ENCODE results near the gene FOXE3. TPM values are rescaled to one million over a fixed set of nuclear protein-coding genes. Genes with fewer than 3 reads are reported as not detected.

Gene FOXE3
- total RNA-seq, 1 donor from 2014 or later, result 0.16 TPM

DNA sequence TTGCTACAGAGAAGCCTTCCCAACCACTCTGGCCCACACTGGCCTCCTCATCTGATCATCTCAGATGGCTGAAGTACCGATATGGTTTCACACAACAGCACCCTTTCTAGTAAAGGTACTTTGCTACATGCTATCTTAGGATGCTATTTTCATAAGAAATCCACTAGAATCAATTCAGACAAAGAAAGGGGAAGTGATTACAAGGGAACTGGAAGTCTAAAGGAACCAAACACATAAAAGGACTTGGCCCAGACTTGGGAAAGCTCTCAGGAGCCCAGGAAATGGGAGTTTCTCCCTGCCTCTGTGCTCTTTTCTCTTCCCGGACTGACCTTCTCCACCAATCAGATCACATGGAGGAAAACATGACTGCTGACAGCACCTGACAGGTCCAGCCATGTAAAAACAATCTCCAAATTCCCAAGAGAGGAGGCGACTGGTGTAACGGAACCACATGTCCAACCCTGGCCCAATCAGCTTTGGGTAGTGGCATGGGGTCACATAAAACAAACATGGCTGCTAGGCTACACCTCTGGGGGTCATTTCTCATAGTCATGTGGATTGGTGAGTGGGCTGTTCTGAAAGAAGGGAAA, 12.7 kb upstream of the FOXE3 start:
- no peak for DNase-seq (ENCODE audit: low read depth)

DNA sequence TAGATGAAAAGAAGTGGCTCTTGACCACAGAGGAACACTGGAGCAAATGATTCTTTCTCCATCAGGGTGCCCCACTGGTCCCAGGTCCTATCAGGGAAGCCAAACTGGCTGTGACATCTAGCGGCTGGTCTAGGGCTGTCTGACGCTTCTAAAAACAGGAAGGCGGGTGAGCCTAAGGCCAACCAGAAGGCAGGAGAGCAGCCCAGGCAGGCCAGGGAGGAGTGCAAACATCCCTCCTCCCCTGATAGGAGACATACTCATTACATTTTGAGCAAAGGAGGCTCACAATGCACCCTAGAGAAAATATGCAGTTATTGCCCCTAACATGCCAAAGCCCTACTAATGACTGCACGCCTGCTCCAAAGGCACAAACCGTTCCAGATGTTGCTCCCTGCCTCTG, 10.4 kb upstream of the FOXE3 start:
- DNase-seq (ENCODE audit: low read depth), result no peak

DNA sequence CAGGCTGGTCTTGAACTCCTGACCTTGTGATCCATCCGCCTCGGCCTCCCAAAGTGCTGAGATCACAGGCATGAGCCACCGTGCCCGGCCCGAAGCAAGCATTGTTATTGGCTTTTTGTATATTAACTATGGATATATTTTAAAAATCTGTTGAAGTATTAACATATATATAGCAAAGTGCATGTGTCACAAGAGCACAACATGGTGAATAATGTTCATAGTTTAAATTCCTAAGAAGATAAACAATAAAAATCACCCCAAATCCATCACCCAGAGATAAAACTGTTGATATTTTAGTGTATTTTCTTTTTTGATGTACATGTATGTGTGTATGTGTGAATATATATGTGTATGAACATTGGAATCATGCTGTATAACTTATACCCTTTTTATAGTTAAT, 9.1 kb upstream of the FOXE3 start:
- no peak for DNase-seq (ENCODE audit: low read depth)

DNA sequence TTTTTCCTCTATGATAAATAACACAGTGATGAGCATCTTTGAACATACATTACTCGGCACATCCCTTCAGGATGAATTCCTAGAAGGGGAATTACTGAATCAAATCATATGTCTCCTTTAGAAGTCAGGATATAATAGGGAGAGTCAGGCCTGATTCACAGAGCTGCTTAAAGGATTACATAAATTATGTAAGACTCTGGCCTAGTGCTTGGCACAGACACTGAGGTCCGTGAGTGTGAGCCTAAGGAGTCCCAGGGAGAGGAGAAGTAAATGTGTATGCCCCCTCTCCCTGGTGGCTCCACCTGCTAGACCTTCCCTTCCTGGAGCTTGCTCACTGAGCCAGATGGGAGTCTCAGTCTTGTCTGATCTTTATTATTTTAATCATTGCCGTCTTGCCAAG, 8.6 kb upstream of the FOXE3 start:
- DNase-seq (ENCODE audit: low read depth), result no peak

DNA sequence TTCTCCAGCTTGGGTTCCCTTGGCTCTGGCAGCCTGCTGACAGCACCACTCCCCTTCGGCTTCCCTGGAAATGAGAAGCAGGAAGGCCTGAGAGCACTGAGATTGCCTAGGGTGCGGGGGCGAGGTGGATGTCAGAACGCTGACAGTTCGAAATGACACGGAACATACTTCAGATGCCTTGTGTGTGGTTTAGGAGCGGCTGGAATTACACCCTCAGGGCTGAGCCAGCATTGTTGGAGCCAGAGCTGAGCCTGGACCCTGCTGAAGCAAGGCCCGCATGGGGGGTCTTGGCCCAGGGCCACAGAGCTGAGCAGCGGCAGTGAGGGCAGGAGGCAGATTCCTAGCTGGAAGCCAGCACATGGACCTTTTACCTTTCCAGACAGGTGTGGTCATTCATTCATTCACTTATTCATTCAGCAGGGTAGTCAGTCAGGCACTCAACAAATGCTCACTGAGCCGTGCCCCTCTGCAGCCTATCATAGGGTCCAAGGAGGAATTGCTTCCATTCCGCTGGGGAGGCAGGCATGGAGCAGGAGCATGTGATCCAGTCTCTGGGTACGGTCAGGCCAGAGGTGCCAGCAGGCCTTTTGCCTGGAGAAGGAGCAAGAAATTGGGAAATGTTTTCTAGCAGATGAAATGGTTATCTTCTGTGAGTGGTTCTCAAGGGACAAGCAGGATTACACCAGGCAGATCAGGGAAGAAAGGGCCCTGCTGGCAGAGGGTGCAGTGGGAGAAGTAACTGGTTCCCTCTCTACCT, 6.6 kb upstream of the FOXE3 start:
- DNase-seq (ENCODE audit: low read depth), result peak; percentile 85

GRCh38 chr1:47410068-47410455, 6.0 kb upstream of the FOXE3 start:
- no peak for DNase-seq (ENCODE audit: low read depth)

- no peak for DNase-seq (ENCODE audit: low read depth)
These were observed 4.6 kb upstream of the FOXE3 start for GRCh38 chr1:47411436-47411835.

DNA sequence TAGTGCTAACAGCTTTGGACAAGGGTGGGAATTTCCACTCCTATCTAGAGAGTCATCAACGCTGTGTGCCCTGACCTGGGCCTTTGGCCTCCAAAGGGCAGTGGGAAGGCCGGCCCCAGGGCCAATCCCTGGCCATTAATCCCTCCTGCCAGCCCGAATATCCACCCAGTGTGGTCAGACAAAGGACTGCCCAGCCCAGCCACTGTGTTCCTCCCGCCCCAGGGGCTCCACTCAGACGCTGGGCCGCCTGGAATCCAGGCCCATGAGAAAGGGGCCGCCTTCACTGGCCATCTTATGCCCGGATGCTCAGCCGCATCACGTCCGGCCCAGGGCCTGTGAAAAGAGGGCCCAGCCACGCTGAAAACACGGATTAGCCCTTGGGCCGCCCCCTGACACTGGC, 3.6 kb upstream of the FOXE3 start:
- no peak for DNase-seq (ENCODE audit: low read depth)

DNA sequence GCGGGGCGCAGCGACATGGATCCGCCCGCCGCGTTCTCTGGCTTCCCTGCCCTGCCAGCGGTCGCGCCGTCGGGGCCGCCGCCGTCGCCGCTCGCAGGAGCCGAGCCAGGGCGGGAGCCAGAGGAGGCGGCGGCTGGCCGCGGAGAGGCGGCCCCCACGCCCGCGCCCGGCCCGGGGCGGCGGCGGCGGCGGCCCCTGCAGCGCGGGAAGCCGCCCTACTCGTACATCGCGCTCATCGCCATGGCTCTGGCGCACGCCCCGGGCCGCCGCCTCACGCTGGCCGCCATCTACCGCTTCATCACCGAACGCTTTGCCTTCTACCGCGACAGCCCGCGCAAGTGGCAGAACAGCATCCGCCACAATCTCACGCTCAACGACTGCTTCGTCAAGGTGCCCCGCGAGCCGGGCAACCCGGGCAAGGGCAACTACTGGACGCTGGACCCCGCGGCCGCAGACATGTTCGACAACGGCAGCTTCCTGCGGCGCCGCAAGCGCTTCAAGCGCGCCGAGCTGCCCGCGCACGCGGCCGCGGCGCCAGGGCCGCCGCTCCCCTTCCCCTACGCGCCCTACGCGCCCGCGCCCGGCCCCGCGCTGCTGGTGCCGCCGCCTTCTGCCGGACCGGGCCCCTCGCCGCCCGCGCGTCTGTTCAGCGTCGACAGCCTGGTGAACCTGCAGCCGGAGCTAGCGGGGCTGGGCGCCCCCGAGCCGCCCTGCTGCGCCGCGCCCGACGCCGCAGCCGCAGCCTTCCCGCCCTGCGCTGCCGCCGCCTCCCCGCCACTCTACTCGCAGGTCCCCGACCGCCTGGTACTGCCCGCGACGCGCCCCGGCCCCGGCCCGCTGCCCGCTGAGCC, 459 bp downstream of the FOXE3 start:
- no peak for DNase-seq (ENCODE audit: low read depth)

- no peak for DNase-seq (ENCODE audit: low read depth)
These were observed 1.3 kb downstream of the FOXE3 start for GRCh38 chr1:47417170-47418044.

- no peak for DNase-seq (ENCODE audit: low read depth)
These were observed 2.0 kb downstream of the FOXE3 start for GRCh38 chr1:47418122-47418521.

DNA sequence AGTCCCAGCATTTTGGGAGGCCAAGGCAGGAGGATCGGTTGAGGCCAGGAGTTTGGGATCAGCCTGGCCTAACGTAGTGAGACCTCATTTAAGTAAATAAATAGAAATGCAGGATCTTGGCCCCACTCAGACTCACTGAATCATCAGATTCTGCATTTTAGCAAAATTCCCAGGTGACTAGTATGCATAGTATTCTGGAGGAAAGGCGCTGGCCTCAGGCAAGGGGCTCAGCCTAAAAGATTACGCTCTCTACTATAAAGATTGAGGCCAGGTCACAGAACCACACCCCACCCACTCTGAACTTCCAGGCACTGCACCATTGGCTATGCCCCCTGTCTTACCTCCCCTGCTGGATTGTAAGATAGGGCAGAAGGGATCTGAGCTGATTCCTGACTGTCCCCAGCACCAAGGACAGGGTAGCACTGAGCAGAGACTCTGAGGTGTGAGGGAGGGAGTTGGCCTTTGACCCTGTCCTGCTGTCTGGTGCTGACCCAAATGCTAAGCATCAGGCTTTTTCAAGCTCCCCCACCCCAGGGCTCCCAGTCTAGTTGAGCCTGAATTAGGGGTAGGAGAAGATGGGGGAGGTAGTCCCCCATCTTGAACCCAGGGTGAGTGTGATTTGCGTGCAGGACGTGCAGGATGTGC, 2.7 kb downstream of the FOXE3 start:
- DNase-seq (ENCODE audit: low read depth), result no peak

- DNase-seq (ENCODE audit: low read depth), result no peak
These were observed 4.5 kb downstream of the FOXE3 start for GRCh38 chr1:47420547-47420946.

GRCh38 chr1:47423872-47424271, 7.8 kb downstream of the FOXE3 start:
- no peak for DNase-seq (ENCODE audit: low read depth)

- DNase-seq (ENCODE audit: low read depth), result peak; percentile 76
These were observed 8.4 kb downstream of the FOXE3 start for GRCh38 chr1:47424336-47424982.

DNA sequence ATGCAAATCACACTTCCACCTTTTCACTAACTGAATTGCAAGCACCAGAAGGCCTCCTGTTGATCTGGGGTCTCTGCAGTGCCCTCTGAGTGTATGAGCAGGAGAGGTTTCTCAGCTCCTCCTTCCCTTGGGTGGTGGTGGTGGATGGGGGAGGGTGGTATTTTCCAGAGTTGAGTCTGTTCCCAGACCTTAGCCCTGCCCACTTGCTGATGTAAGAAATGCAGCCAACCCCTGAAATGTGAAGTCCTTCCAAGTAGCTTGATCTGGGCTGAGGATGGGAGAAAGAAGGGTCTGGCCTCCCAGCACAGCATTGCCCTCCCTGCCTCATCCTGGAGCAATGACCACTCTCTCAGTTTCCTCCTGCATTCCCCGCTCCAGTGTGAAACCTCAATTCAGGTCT, 15.4 kb downstream of the FOXE3 start:
- peak; percentile 38 for DNase-seq (ENCODE audit: low read depth)

GRCh38 chr1:47432071-47433036, 16.3 kb downstream of the FOXE3 start:
- DNase-seq (ENCODE audit: low read depth), result peak; percentile 72

GRCh38 chr1:47433037-47433421, 16.9 kb downstream of the FOXE3 start:
- no peak for DNase-seq (ENCODE audit: low read depth)

DNA sequence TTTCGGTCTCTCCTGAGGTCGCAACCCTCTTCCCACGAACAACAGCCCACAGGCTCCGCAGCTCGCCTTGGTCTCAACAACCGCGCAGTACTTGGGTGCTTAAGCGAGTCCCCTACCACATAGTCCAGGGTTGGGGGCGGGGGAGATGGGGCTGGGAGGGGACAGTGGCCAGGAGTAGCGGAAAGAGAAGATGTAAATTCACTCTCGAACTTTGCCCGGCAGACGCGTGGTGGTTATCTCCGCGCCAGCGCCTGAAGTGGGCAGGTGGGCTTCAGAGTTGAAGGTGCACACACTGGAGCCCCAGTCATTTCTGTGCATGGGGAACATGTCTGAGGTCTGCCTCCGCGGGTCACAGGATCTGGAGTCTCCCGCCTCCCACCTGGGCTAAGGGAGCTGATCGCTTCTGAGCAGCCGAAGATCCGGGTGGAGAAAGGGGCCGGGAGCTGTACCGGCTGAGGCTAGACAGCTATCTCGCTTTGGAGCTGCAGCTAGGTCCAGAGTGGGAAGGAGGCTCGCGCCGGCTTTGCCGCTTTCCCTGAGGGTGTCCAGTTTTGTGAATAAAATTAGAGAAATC, 17.5 kb downstream of the FOXE3 start:
- no peak for DNase-seq (ENCODE audit: low read depth)

Measured in myocyte (in vitro differentiated cells).